Measurements from ENCODE around the gene HCK. TPM values are rescaled to one million over a fixed set of nuclear protein-coding genes. Genes with fewer than 3 reads are reported as not detected.

HCK gene
- total RNA-seq, 1 donor from 2014 or later, result 0.34 TPM

DNA sequence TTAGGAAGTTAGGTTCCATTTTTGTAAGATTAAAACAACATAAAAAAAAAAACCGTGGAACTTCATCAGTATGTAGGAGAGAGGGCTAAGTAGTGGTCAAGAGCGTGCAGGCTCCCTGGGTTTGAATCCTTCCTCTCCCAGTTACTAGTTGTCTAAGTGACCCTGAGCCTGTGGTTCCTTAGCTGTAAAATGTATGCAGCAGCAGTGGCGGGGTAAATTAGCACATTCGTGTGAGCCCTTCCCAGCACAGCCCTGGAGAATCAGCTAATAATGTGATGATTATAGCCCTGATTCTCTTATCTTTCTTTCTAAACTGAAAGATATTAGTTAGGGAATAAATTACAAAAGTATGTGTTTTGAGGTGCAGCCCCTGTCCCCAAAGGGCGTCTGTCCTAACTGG, 90.0 kb downstream of the HCK start:
- Mint-ChIP-seq H3K4me3 (ENCODE audit: unreplicated experiment) (no peak overlapping the region), H3K27ac (ENCODE audit: unreplicated experiment) (no peak overlapping the region), H3K27me3 (ENCODE audit: low read depth, unreplicated experiment) (no peaks in the 10 kb centered on the region), H3K9me3 (ENCODE audit: unreplicated experiment) (no peaks in the 10 kb centered on the region), H3K36me3 (ENCODE audit: low read depth, unreplicated experiment) (peaks cover 56% of the 10 kb centered on the region), H3K4me1 (ENCODE audit: low read depth, unreplicated experiment) (no peaks in the 10 kb centered on the region)
- no peak overlapping the region for H3K27ac ChIP-seq (ENCODE audit: low read depth, low read length)
- no peaks in the 10 kb centered on the region for H3K79me2 ChIP-seq (ENCODE audit: insufficient read depth, low read length)
- H3K9ac ChIP-seq (ENCODE audit: low read length), result no peak overlapping the region
- H3K9me3 ChIP-seq (ENCODE audit: insufficient read depth, low read depth, low read length), result no peaks in the 10 kb centered on the region
- H3K36me3 ChIP-seq (ENCODE audit: insufficient read depth, low read length), result peaks cover 50% of the 10 kb centered on the region
- H4K20me1 ChIP-seq (ENCODE audit: insufficient read depth, low read length), result peaks cover 26% of the 10 kb centered on the region
- H3K4me3 ChIP-seq (ENCODE audit: insufficient read depth, low read depth, low read length), result no peak overlapping the region
- no peak overlapping the region for H2AFZ ChIP-seq (ENCODE audit: low read depth, low read length)
- no peaks in the 10 kb centered on the region for H3K27me3 ChIP-seq (ENCODE audit: insufficient read depth, low read length)
- no peak for TF ChIP-seq EZH2 (IDR thresholded peaks at IDR 0.05; ENCODE audit: insufficient read depth, low read length)
- H3K4me2 ChIP-seq (ENCODE audit: low read length), result no peak overlapping the region
- no peak for DNase-seq (ENCODE audit: low read depth)
- H3K4me1 ChIP-seq (ENCODE audit: insufficient read depth, low read length), result no peaks in the 10 kb centered on the region
- FAIRE-seq, result no peak

DNA sequence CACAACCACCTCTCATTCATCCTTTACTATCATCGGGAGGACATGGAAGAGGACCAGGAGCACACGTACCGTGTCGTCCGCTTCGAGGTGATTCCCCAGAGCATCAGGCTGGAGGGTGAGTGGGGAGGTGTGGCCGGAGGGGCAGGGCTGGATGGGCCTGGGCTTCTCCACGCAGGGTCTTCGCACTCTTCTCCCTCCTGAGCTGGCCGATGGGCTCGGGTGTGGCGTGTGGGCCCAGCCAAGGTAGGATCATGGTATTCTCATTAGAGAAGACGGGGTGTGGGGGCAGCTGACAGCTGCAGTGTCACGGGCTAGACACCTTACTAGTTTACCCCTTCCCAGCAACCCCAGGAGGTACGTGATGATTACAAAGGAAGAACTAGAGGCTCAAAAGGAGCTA, 90.9 kb downstream of the HCK start:
- Mint-ChIP-seq H3K36me3 (ENCODE audit: low read depth, unreplicated experiment) (peaks cover 54% of the 10 kb centered on the region), H3K4me3 (ENCODE audit: unreplicated experiment) (no peak overlapping the region), H3K9me3 (ENCODE audit: unreplicated experiment) (no peaks in the 10 kb centered on the region), H3K27ac (ENCODE audit: unreplicated experiment) (no peak overlapping the region), H3K4me1 (ENCODE audit: low read depth, unreplicated experiment) (no peaks in the 10 kb centered on the region), H3K27me3 (ENCODE audit: low read depth, unreplicated experiment) (no peaks in the 10 kb centered on the region)
- Histone ChIP-seq H3K4me3 (ENCODE audit: insufficient read depth, low read depth, low read length) (no peak overlapping the region), H3K79me2 (ENCODE audit: insufficient read depth, low read length) (no peaks in the 10 kb centered on the region), H2AFZ (ENCODE audit: low read depth, low read length) (no peak overlapping the region), H3K9me3 (ENCODE audit: insufficient read depth, low read depth, low read length) (no peaks in the 10 kb centered on the region), H3K9ac (ENCODE audit: low read length) (no peak overlapping the region), H4K20me1 (ENCODE audit: insufficient read depth, low read length) (peaks cover 26% of the 10 kb centered on the region), H3K27ac (ENCODE audit: low read depth, low read length) (no peak overlapping the region), H3K4me1 (ENCODE audit: insufficient read depth, low read length) (no peaks in the 10 kb centered on the region), H3K36me3 (ENCODE audit: insufficient read depth, low read length) (peaks cover 49% of the 10 kb centered on the region), H3K4me2 (ENCODE audit: low read length) (no peak overlapping the region), H3K27me3 (ENCODE audit: insufficient read depth, low read length) (no peaks in the 10 kb centered on the region)
- FAIRE-seq (no peak), DNase-seq (ENCODE audit: low read depth) (no peak)
- TF ChIP-seq, protein P1, sequence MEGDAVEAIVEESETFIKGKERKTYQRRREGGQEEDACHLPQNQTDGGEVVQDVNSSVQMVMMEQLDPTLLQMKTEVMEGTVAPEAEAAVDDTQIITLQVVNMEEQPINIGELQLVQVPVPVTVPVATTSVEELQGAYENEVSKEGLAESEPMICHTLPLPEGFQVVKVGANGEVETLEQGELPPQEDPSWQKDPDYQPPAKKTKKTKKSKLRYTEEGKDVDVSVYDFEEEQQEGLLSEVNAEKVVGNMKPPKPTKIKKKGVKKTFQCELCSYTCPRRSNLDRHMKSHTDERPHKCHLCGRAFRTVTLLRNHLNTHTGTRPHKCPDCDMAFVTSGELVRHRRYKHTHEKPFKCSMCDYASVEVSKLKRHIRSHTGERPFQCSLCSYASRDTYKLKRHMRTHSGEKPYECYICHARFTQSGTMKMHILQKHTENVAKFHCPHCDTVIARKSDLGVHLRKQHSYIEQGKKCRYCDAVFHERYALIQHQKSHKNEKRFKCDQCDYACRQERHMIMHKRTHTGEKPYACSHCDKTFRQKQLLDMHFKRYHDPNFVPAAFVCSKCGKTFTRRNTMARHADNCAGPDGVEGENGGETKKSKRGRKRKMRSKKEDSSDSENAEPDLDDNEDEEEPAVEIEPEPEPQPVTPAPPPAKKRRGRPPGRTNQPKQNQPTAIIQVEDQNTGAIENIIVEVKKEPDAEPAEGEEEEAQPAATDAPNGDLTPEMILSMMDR (IDR thresholded peaks at IDR 0.05; ENCODE audit: insufficient read depth, low read depth, low read length), result no peak
- no peak for TF ChIP-seq EZH2 (IDR thresholded peaks at IDR 0.05; ENCODE audit: insufficient read depth, low read length)

DNA sequence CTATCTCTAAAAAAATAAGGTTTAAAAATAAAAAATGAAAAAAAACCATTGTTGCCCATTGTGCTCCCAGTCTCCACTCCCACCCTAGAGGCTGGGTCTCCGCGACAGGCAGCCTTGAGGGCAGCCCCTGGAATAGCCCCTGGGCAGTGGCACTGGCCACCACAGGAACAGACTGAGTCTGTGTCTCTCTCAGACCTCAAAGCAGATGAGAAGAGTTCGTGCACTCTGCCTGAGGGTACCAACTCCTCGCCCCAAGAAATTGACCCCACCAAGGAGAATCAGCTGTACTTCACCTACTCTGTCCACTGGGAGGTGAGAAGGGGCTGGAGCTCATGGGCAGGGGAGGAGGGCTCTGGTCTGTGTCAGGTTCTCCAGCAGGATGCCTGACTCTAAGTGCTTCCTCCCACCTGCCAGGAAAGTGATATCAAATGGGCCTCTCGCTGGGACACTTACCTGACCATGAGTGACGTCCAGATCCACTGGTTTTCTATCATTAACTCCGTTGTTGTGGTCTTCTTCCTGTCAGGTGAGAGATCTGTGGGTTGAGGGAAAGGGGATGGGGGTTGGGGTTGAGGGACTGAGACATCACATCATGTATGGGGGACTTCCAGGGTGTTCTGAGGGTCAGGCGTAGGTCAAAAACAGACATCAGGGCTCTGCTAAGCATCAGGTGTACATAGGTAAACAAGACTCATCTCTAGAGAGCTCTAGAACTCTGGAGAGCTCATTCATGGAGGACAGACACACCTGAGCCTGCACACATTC, 93.0 kb downstream of the HCK start:
- no peak overlapping the region for H2AFZ ChIP-seq (ENCODE audit: low read depth, low read length)
- H3K36me3 ChIP-seq (ENCODE audit: insufficient read depth, low read length), result peaks cover 46% of the 10 kb centered on the region
- H3K9me3 ChIP-seq (ENCODE audit: insufficient read depth, low read depth, low read length), result no peaks in the 10 kb centered on the region
- H3K4me3 ChIP-seq (ENCODE audit: insufficient read depth, low read depth, low read length), result no peak overlapping the region
- H3K27ac ChIP-seq (ENCODE audit: low read depth, low read length), result no peak overlapping the region
- Mint-ChIP-seq H3K9me3 (ENCODE audit: unreplicated experiment) (no peaks in the 10 kb centered on the region), H3K27ac (ENCODE audit: unreplicated experiment) (no peak overlapping the region), H3K4me1 (ENCODE audit: low read depth, unreplicated experiment) (peaks cover 7% of the 10 kb centered on the region), H3K36me3 (ENCODE audit: low read depth, unreplicated experiment) (peaks cover 53% of the 10 kb centered on the region), H3K4me3 (ENCODE audit: unreplicated experiment) (no peak overlapping the region), H3K27me3 (ENCODE audit: low read depth, unreplicated experiment) (no peaks in the 10 kb centered on the region)
- TF ChIP-seq, protein P1 (IDR thresholded peaks at IDR 0.05; ENCODE audit: insufficient read depth, low read depth, low read length), result no peak
- TF ChIP-seq EZH2 (IDR thresholded peaks at IDR 0.05; ENCODE audit: insufficient read depth, low read length), result no peak
- peaks cover 11% of the 10 kb centered on the region for H4K20me1 ChIP-seq (ENCODE audit: insufficient read depth, low read length)
- FAIRE-seq, result no peak
- no peaks in the 10 kb centered on the region for H3K4me1 ChIP-seq (ENCODE audit: insufficient read depth, low read length)
- H3K79me2 ChIP-seq (ENCODE audit: insufficient read depth, low read length), result no peaks in the 10 kb centered on the region
- no peak overlapping the region for H3K4me2 ChIP-seq (ENCODE audit: low read length)
- DNase-seq (ENCODE audit: low read depth), result no peak
- no peak overlapping the region for H3K9ac ChIP-seq (ENCODE audit: low read length)
- H3K27me3 ChIP-seq (ENCODE audit: insufficient read depth, low read length), result no peaks in the 10 kb centered on the region
